Medulla oblongata (tissue), 1 donor: Measurements from ENCODE around the gene MARK4.

ENCODE experiments used
- DNase-seq: peaks from one replicate; pipeline ENCODE4 v3.0.0-alpha.2; 2015; ENCODE audit errors: extremely low spot score

MARK4 gene

DNA sequence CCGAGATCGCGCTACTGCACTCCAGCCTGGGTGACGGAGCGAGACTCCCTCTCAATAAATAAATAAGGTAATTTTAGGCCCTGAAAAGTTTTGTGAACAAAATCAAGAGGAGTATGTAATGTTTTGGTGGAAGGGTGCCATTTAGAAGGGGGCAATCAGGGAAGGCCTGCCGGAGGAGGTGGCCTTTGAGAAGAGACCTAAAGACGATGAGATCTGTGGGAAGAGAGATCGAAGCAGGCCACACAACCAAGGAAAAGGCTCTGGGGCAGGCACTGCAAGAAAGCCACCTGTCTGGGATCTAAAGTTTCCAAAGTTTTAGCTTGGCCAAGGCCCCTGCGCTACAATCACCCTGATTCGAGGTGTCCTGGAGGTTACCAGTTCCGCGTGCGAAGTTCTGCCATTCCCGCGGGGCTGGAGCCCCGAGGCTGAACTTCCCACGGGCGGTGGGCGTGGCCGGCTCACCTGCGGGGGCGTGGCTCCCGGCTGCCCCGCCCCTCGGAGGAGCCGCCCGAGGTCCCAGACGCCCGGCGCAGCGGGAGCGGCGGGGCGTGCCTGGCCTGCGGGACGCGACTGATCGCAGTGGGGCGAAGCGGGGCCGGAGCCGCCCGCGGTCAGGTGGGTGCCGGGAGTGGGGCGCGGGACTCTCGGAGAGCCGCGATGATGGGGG is 89.3 kb downstream of the MARK4 start, which contains the start of gene KLC3:
KLC3 (plus strand) TSS at position 519 of the 667 bp plus-strand sequence. CDS start 4,792 bp downstream, outside the sequence.
- no peak for DNase-seq

DNA sequence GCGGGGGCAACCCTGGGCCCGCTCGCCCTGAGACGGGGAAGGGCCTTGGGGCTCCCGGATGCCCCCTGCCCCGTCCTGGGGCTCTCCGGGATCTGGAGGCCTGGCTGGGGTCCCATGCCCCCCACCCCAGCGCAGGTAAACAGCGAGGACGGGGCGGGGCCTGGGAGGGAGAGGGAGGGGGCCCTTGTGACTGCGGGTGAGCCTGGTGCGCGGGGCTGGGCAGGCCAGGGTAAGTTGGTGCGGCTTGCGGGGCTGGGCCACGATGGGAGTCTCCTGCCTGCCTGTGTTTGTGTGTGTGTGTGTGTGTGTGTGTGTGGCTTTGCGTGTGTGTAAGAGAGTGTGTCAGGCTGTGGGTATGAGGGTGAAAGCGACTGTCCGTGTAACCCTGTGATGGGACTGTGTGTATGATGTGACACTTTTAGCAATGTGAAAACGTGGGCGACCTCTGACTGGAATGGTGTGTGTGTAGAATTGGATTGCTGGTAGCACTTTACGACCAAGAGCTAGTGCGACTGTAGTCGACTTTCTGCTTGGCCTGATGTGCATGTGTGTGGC is 89.9 kb downstream of the MARK4 start:
- DNase-seq, result no peak

DNA sequence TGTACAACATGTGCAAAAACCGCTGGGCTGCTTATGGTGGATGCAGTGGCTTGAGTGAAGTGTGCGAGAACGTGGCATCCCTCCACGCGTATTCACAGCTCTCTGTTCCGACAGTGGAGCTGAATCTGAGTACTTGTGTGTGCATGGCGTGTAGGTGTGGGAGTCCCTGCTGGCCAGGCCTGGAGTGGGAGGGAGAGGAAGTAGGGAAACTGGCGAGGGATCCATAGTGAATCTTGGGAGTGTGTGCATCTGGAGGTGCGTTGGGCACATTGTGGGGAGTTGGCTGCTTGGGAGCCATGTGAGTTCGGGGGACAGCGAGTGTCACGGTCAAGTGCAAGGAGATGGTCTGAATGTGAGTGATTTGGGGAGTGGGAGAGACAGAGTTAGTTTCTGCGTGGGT is 91.8 kb downstream of the MARK4 start:
- no peak for DNase-seq

DNA sequence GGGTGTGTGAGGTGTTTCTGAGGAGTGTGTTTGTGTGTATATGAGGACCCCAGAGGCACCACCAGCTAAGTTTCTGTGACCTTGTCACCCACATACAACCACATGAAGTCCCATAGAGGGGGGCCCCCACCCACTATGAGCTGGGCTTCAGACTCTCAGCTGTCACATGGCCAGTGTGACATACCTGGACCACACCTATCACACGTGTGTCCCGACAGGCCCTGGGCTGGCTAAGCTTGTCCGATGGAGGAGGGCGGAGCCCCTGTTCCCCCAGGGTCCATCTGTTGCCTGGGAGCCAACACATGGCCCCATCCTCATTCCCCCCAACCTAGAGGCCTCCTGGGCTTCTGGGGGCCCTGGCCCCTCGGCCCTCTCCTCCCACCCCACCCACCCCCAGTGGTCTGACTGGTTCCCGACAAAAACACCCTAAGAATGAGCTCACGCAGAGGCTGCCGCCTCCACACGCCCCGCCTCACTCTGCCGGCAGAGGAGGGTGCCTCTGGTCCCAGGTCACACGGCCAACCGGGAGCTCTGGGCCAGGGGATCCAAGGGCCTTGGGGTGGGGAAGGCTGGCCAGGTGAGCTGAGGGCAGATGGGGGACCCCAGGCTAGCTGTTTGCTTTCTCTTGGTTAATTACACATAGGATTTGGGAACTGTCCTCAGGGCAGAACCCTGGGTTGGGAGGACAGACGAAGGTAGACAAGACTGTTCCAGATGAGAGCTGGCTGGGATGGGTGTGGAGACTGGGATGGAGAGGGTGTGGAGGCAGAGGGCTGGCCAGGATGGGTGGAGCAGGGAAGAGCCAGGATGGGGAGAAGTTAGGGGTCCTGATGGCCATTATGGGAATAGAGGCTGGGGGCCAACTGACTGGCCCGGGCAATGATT is 93.8 kb downstream of the MARK4 start:
- DNase-seq, result no peak

DNA sequence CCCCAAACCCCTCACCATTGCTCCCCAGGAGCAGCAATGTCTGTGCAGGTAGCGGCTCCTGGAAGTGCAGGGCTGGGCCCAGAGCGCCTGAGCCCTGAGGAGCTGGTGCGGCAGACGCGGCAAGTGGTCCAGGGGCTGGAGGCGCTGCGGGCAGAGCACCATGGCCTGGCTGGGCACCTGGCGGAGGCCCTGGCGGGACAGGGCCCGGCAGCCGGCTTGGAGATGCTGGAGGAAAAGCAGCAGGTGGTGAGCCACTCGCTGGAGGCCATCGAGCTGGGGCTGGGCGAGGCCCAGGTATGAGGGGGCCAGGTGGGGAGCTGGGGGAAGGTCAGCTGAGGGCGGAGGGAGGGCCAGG is 94.4 kb downstream of the MARK4 start:
- DNase-seq, result no peak

DNA sequence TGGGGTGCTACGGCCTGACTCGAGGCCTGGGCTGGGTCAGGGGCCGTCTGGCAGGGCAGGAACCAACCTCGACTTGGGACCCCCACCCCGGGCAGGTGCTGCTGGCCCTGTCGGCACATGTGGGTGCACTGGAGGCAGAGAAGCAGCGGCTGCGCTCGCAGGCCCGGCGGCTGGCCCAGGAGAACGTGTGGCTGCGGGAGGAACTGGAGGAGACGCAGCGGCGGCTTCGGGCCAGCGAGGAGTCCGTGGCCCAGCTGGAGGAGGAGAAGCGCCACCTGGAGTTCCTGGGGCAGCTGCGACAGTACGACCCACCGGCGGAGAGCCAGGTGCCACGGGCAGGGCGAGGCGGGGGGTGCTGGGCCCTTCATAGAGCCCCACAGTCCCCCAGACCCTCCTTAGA is 95.4 kb downstream of the MARK4 start:
- DNase-seq, result no peak

DNA sequence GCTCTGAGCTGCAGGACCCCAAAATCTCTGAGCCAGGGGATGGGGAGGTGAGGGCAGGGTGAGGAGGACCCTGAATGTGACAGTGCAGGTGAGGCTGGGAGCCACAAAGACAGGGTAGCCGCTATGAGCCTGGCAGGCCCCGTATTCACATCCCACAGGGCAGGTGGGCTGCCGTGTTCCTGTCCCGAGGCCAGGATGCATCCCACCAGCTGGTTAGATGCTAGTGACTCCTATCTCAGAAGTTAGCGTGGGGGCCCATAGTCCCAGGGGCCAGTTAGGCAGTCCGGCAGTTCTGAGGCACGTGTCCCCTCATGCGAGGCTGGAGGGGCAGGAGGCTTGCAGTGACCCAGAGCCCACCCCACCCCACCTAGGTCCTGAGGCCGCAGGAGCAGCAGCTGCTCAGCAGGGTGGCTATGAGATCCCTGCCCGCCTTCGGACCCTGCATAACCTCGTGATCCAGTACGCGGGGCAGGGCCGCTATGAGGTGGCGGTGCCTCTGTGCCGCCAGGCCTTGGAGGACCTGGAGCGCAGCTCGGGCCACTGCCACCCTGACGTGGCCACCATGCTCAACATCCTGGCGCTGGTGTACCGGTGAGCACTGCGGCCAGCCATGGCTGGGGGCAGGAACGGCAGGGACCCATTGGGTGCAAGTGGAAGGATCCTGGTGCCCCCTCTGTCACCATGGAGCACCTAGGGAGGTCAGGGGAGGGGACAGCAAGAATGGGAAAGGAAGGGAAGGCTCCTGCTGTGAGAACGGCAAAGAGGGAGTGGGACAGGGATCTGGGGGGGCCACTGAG is 96.7 kb downstream of the MARK4 start:
- no peak for DNase-seq

DNA sequence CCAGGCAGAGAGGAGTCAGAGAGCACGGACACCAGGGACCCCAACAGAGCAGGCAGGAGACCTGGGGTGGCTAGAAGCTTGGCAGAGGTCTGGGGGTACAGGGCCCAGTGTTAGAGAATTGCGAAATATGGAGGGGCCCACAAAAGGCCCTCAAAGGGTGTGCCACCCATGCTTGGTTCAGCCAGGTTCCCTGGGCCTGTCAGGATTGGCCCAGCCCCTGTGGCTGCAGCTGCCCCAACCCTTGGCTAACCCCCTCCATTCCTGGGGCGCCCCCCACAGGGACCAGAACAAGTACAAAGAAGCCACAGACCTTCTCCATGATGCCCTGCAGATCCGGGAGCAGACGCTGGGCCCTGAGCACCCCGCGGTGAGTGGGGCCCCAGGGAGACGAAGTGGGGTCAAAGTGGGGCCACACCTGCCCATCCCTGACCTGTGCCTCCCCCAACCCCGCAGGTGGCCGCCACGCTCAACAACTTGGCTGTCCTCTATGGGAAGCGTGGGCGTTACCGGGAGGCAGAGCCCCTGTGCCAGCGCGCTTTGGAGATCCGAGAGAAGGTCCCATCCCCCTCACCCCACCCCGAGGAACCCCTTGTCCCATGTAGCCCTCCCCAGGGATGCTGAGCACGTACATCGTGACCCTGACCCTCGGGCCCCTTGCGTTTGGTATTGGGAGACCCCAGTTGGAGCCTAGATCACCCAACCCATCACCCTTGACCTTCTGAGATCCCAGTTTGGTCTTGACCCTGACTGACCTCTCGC is 97.5 kb downstream of the MARK4 start:
- no peak for DNase-seq

DNA sequence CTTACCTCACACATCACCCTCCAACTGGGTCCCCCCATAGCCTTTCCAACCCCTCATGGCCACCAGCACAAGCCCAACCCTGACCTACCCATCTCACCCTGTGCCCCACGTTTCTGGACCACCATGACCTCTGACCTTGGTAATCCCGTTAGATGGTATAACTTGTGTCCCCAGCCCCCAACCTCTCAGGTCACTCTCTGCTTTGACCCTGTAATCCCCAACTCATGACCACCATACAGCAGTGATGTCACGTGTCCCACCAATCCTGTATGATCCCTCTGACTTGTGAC is 98.0 kb downstream of the MARK4 start:
- DNase-seq, result no peak

DNA sequence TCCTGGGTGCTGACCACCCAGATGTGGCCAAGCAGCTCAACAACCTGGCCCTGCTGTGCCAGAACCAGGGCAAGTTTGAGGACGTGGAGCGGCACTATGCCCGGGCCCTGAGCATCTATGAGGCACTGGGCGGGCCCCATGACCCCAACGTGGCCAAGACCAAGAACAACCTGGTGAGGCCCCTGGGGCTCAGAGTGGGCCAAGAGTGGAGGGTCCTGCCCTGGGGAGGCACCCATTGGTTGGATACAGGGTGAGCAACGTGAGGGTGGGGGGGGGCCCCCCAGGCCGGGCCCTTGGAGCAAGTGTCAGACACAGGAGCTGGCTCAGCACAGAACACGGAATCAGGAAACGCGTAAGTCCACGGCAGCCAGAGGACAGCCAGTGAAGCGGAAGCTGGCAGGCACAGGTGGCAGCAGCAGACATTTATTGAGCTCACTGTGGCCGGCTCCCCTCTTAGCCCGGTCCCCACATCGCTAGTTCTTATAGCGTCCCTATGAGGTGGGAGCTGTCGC is 98.4 kb downstream of the MARK4 start:
- DNase-seq, result no peak

DNA sequence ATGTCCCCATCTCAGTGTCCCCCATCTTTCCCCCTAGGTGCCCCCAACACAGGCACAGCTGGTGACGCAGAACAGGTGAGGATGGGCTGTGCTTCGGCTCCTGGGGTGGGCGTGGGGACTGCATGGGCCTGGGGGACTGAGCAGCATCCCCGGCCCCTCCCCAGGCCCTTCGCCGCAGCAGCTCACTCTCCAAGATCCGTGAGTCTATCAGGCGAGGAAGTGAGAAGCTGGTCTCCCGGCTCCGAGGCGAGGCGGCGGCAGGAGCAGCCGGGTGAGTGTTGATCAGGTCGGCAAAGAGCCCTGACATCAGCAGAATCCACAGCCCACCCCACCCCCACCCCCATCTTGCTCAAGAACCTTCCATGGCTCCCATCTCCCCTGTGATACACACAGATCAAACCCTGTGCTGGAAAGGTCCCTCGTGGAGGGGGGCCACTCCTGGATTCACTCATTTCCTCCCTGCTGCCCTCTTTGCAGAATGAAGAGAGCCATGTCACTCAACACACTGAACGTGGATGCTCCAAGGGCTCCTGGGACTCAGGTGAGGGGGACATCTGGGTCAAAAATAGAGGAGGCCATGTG is 99.5 kb downstream of the MARK4 start:
- no peak for DNase-seq

DNA sequence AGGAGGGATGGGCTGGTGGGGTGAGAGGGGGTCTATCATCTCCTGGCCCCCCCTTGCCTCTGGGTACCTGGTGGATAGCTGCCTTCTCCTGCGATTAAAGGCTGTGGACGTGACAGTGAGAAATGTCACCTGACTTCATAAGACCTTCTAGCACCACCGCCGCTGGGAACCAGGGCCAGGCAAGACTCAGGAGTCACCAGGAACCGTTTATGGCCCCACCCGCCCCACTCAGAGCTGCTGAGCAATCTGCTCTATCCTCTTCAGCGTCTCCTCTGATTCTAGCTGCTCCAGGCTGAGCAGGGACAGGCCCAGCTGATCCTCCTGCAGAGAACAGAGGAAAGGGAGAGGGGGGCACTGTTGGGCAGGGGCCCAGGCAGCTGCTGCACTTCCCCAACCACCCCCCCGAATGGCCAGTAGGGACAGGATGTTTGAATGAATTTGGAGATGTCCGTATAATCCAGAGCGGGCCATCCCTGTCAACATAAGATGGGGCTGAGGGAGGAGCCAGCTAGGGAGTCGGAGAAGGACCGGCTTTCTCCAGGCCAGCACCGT is 100.4 kb downstream of the MARK4 start:
- DNase-seq, result no peak

DNA sequence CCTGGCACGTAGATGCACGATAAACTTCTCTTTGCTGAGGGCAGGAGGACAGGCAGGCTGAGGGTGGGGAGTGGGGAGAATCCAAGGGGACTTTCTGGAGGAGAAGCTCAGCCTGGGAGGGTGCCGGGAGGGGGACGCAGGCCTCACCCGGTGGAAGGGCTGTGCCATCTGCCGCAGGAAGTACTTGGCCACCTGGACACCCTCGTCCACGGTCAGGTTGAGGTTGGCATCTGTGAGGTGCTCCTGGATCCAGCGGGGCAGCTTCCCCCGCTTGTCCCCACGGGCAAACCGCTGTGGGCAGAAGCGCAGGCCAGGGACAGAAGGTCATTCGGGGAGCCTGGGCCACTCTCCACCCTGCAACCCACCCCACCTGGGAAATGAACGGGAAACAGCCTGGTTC is 101.0 kb downstream of the MARK4 start:
- no peak for DNase-seq

DNA sequence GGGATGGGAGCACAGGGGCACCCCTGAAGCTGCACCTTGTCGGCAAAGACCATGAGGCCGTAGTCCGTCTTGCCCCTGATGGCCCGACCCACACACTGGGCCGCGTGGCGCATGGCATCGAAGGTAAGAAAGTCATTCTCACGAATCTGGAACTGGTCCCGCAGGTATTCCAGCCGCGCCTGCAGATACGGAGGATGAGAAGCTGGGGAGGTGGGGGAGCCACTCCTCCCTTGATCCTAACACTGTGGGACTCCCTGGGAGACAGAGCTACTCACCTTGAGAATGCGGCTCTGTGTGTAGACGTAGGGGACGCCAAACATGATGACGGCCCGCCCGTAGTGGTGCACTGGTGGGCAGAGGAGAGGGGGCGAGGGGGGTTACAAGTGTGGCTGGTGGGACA is 101.4 kb downstream of the MARK4 start:
- no peak for DNase-seq

DNA sequence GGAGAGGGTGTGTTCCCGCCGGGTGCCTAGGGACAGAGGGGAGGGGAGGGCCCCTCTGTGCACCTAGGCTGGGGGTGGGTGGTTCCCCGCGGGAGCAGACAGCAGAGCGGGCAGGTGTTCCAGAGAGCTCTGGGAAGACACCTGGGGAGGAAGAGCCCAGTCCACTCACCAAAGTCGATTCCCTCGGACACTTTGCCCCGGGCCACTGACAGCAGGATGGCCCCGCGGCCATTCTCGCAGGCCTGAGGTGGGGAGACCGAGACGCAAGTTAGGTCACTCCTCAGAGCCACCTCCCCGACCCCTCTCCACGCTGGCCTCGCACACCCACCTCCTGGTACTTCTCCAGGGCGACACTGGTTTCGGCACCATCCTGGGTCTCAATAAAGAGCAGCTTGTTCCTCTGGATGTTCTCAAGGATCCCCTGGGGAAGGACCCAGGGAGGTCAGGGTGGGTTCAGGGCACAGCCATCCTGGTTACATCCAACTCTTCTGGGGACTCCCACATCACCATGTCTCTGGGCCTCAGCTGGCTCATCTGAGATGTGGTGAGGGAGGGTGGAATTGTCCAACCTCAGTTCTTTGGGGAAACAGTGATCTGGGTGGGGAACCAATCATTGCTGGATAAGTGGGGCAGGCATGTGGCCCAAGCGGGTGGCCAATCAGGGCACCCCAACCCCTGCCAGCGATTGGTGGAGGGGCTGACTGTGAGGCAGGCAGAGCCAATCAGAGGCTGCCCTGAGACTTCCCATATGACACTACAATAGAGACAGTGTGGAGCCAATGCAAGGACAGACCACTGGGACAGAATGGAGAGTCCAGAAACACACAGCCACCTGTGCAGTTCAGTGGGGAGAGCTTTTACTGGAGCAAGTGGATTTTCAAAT is 102.1 kb downstream of the MARK4 start:
- no peak for DNase-seq

DNA sequence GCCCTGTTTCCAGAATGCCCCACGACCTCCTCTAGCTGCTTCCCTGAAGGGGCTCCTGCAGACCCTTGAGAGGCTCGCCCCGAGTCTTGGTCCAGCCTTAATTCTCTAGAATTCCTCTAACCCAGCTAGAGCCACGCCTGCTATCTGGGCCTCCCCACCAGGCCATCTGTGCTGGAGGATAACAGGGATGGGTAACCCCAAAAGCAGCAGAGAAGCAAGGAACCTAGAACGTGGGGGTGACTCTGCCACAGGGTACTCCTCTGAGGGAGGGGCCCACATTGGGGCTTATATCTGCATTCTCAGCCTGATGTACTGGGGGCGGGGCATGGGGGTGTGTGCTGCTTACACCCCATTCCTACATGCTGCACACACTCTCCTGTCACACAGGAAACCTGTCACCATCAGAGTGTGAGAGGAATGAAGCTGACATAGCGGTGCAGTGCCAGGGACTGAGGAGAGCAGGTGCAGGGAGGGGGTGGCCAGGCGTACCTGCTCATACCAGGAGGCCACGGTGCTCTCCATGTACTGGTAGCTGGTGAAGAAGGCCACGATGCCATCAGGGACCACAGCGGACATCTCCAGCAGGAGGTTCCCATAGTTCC is 103.3 kb downstream of the MARK4 start:
- no peak for DNase-seq
